Adrenal gland (tissue), 5 donors: ENCODE results near the gene TBXA2R.

ENCODE experiments used
- POLR2A ChIP-seq, 2 donors: fragments of 450-650 bp; IDR thresholded peaks; one replicate each; pipeline ENCODE4 v1.6.1; 2017; ENCODE audit warnings: antibody characterized with exemption in 2 of 2, mild to moderate bottlenecking in 2 of 2, moderate library complexity in 1 of 2
- TF ChIP-seq, protein P1 (sequence below), 6 experiments: fragments of 450-650 bp in 4 of 6; fragments of 200-600 bp in 2 of 6; sonication (generic) in 1 of 6; IDR thresholded peaks; 1 replicate in 5 of 6; 2 replicates in 1 of 6; pipeline versions ENCODE4 v1.5.1 to v1.8.0; 2016 to 2021; ENCODE audit warnings: antibody characterized with exemption in 6 of 6, mild to moderate bottlenecking in 2 of 6, moderate library complexity in 1 of 6
- donor health status: DM: no; HTN: no; CAD: no.

DNA sequence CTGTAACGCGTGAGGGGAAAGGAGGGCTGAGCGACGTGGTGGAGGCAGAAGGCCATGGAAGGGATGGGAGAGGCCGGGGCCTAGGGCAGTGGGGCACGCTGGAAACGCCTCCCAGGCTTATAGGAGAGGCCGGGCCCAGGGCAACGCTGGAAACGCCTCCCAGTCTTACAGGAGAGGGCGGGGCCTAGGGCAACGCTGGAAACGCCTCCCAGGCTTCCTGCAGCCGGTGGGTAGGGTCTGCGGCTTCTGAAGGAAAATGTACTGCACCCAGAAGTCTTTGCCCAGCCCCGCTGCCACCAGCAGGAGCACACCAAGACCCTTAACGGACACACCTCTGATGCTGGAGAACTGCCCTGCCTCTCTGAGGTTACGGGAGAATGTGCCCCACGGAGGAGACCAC lies 10.8 kb upstream of the TBXA2R start:
- TF ChIP-seq, protein P1, sequence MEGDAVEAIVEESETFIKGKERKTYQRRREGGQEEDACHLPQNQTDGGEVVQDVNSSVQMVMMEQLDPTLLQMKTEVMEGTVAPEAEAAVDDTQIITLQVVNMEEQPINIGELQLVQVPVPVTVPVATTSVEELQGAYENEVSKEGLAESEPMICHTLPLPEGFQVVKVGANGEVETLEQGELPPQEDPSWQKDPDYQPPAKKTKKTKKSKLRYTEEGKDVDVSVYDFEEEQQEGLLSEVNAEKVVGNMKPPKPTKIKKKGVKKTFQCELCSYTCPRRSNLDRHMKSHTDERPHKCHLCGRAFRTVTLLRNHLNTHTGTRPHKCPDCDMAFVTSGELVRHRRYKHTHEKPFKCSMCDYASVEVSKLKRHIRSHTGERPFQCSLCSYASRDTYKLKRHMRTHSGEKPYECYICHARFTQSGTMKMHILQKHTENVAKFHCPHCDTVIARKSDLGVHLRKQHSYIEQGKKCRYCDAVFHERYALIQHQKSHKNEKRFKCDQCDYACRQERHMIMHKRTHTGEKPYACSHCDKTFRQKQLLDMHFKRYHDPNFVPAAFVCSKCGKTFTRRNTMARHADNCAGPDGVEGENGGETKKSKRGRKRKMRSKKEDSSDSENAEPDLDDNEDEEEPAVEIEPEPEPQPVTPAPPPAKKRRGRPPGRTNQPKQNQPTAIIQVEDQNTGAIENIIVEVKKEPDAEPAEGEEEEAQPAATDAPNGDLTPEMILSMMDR (IDR thresholded peaks at IDR 0.05) = no peak
- no peak for TF ChIP-seq POLR2A (IDR thresholded peaks at IDR 0.05)
